ENCODE data around the gene SHKBP1.
"Not testable (repeated sequence)": the region's sequence is repeated elsewhere in the genome, so short reads cannot be mapped to it uniquely, and the experiment has no call there.

DNA sequence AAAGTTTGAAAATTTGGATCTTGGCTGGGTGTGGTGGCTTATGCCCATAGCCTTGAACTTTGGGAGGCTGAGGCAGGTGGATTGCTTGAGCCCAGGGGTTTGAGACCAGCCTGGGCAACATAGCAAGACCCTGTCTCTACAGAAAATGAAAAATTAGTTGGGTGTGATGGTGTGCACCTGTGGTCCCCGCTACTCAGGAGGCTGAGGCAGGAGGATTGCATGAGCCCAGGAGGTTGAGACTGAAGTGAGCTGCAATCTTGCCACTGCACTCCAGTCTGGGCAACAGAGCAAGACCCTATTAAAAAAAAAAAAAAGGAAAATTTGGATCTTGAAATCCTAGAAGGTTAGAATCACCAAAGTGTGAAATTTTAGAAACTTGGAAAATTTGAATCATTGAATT is 12.1 kb upstream of the SHKBP1 start:
- TF ChIP-seq, protein P1, sequence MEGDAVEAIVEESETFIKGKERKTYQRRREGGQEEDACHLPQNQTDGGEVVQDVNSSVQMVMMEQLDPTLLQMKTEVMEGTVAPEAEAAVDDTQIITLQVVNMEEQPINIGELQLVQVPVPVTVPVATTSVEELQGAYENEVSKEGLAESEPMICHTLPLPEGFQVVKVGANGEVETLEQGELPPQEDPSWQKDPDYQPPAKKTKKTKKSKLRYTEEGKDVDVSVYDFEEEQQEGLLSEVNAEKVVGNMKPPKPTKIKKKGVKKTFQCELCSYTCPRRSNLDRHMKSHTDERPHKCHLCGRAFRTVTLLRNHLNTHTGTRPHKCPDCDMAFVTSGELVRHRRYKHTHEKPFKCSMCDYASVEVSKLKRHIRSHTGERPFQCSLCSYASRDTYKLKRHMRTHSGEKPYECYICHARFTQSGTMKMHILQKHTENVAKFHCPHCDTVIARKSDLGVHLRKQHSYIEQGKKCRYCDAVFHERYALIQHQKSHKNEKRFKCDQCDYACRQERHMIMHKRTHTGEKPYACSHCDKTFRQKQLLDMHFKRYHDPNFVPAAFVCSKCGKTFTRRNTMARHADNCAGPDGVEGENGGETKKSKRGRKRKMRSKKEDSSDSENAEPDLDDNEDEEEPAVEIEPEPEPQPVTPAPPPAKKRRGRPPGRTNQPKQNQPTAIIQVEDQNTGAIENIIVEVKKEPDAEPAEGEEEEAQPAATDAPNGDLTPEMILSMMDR (IDR thresholded peaks at IDR 0.05), result not testable (repeated sequence)
- not testable (repeated sequence) for TF ChIP-seq POLR2A (IDR thresholded peaks at IDR 0.05)

Measured in testis (tissue), 2 donors.